GM12878 (cell line): ENCODE measurements around the gene ROBO1. TPM values are rescaled to one million over a fixed set of nuclear protein-coding genes. Genes with fewer than 3 reads are reported as not detected.

ENCODE experiments used
- ATAC-seq: fragments of 200-7000 bp; cut with Tn5 transposase; 3 replicates; pipeline ENCODE4 v1.9.1; 2020; ENCODE audit warnings: mild to moderate bottlenecking, moderate library complexity
- BruUV-seq: library from RNA; stranded (reverse); fragments of 400-500 nt; replicated peaks from 2 replicates; lab custom pipeline; 2021; lab: Mats Ljungman, UMichigan
- CTCF ChIA-PET: fragments of 300-600 bp; sonication (Branson Sonifier 250); formaldehyde crosslinking; extraction: SDS; loops from one replicate; lab custom pipeline; 2021; ENCODE audit warnings: inconsistent platforms; lab: Yijun Ruan, JAX
- POLR2A ChIA-PET: fragments of 350-600 bp; formaldehyde crosslinking; extraction: SDS; loops from one replicate; lab custom pipeline; 2021; ENCODE audit warnings: inconsistent platforms; lab: Charles Lee
- RAD21 ChIA-PET: fragments of 300-600 bp; sonication (Branson Sonifier 250); formaldehyde crosslinking; loops from one replicate; lab custom pipeline; 2023; ENCODE audit warnings: antibody characterized with exemption; ENCODE audit not compliant: unreplicated experiment; lab: Charles Lee
- SMC1A ChIA-PET: fragments of 300-600 bp; sonication (Branson Sonifier 250); formaldehyde crosslinking; loops from one replicate; lab custom pipeline; 2023; ENCODE audit not compliant: unreplicated experiment, uncharacterized antibody; lab: Charles Lee
- DNase-seq: peaks from one replicate; pipeline ENCODE4 v3.0.0-alpha.2; 2011; ENCODE audit warnings: low read depth, low spot score
- FAIRE-seq: peaks from 3 replicates; lab custom pipeline; 2011; peaks lifted over from hg19 to GRCh38; lab: Jason Lieb, UNC
- H2AFZ ChIP-seq: 2 replicates; pipeline ENCODE4 v1.6.0; 2011; ENCODE audit warnings: low read depth, low read length, control low read depth; ENCODE audit not compliant: control insufficient read depth
- H3K27ac ChIP-seq: 2 replicates; pipeline ENCODE4 v1.5.1; 2011; ENCODE audit warnings: control low read depth; ENCODE audit not compliant: control insufficient read depth, insufficient read depth
- H3K27me3 ChIP-seq, 2 experiments: replicated peaks in 1 of 2; 2 replicates each; pipeline versions ENCODE4 v1.6.0 to v1.6.1; 2011; ENCODE audit warnings: low read length in 1 of 2; ENCODE audit not compliant: control insufficient read depth in 2 of 2, insufficient read depth in 2 of 2
- H3K36me3 ChIP-seq, 2 experiments: 2 replicates each; pipeline ENCODE4 v1.5.1; 2011; ENCODE audit warnings: low read length in 1 of 2; ENCODE audit not compliant: control insufficient read depth in 2 of 2, insufficient read depth in 2 of 2
- H3K4me1 ChIP-seq: 2 replicates; pipeline ENCODE4 v1.6.1; 2011; ENCODE audit warnings: mild to moderate bottlenecking, low read length, moderate library complexity, mixed read lengths; ENCODE audit not compliant: control insufficient read depth, insufficient read depth
- H3K4me2 ChIP-seq: 2 replicates; pipeline ENCODE4 v1.6.0; 2011; ENCODE audit warnings: control low read depth; ENCODE audit not compliant: control insufficient read depth, insufficient read depth
- H3K4me3 ChIP-seq: fragments of 200-600 bp; sonication (generic); 2 replicates; pipeline ENCODE4 v1.5.1; 2016
- H3K79me2 ChIP-seq: 2 replicates; pipeline ENCODE4 v1.6.0; 2011; ENCODE audit warnings: low read length; ENCODE audit not compliant: control insufficient read depth, insufficient read depth
- H3K9ac ChIP-seq: 2 replicates; pipeline ENCODE4 v1.8.0; 2011; ENCODE audit warnings: low read length, control low read depth, mixed read lengths; ENCODE audit not compliant: control insufficient read depth, insufficient read depth
- H3K9me3 ChIP-seq: replicated peaks from 3 replicates; pipeline ENCODE4 v1.5.1; 2011; ENCODE audit warnings: mild to moderate bottlenecking, low read length; ENCODE audit not compliant: control insufficient read depth, insufficient read depth
- H4K20me1 ChIP-seq: 2 replicates; pipeline ENCODE4 v1.6.0; 2011; ENCODE audit not compliant: control insufficient read depth, insufficient read depth
- BCL11A ChIP-seq: IDR thresholded peaks from 2 replicates; pipeline ENCODE4 v1.6.1; 2011; ENCODE audit warnings: low read depth, low read length
- MTA3 ChIP-seq: IDR thresholded peaks from 2 replicates; pipeline ENCODE4 v1.6.1; 2012; ENCODE audit warnings: low read length, inconsistent platforms, borderline replicate concordance
- NBN ChIP-seq: fragments of 450-650 bp; IDR thresholded peaks from 2 replicates; pipeline ENCODE4 v1.6.1; 2016
- NR2C1 ChIP-seq: fragments of 450-650 bp; IDR thresholded peaks from 2 replicates; pipeline ENCODE4 v1.6.1; 2017; ENCODE audit warnings: antibody characterized with exemption, mild to moderate bottlenecking, moderate library complexity
- RFX5 ChIP-seq: IDR thresholded peaks from 2 replicates; pipeline ENCODE4 v1.6.1; 2011; ENCODE audit warnings: low read depth, low read length, improper control_type of control experiment
- SMARCA5 ChIP-seq: fragments of 450-650 bp; IDR thresholded peaks from 2 replicates; pipeline ENCODE4 v1.6.1; 2017; ENCODE audit warnings: mild to moderate bottlenecking
- WGBS: methylation state at CpG from one replicate; pipeline ENCODE4 v1.1.6; 2016; ENCODE audit warnings: low lambda C conversion rate; ENCODE audit not compliant: insufficient replicate concordance, insufficient coverage; ENCODE audit errors: missing lambda C conversion rate; 5-methylcytosine and 5-hydroxymethylcytosine counted together
- in situ Hi-C: fragments of 300-500 bp; cut with MboI; formaldehyde crosslinking; loops from 9 replicates; pipeline ENCODE4 v1.14.3; 2018; ENCODE audit warnings: mixed read lengths
- intact Hi-C: fragments of 100-400 bp; cut with micrococcal nuclease; formaldehyde crosslinking; loops from one replicate; pipeline ENCODE4 v1.14.2; 2022; ENCODE audit not compliant: unreplicated experiment
- polyA plus RNA-seq, 11 experiments: library from polyadenylated mRNA; depleted of rRNA in 4 of 11; unstranded in 6 of 11; stranded (reverse) in 5 of 11; fragments of >200 nt; fragmentation: Nextera tagmentation in 4 of 11; fragmentation: Illumina TruSeq in 1 of 11; extraction: Ambion mirVana in 4 of 11; extraction: Trizol in 1 of 11; gene quantifications; 1 replicate in 1 of 11; 2 replicates in 10 of 11; pipeline versions ENCODE4 v1.2.1 to v1.2.3, GENCODE V29; 2011 to 2016; ENCODE audit warnings: inconsistent platforms in 2 of 11, missing spikeins in 2 of 11, low read depth in 1 of 11
- total RNA-seq, 4 experiments: library from RNA; depleted of rRNA in 3 of 4; stranded (reverse); fragments of >200 nt in 3 of 4; fragmentation: Illumina TruSeq in 1 of 4; extraction: Trizol in 1 of 4; gene quantifications; 2 replicates each; pipeline versions ENCODE4 v1.2.1 to v1.2.3, GENCODE V29; 2013 to 2021
- TF ChIP-seq, protein P1 (sequence below): fragments of 450-650 bp; IDR thresholded peaks from 2 replicates; pipeline ENCODE4 v1.6.1; 2017; ENCODE audit warnings: borderline replicate concordance
- TF ChIP-seq, protein P2 (sequence below): IDR thresholded peaks from 2 replicates; pipeline ENCODE4 v1.6.1; 2011; ENCODE audit warnings: low read depth, low read length, improper control_type of control experiment, borderline replicate concordance
- TF ChIP-seq, protein P3 (sequence below): fragments of 450-650 bp; IDR thresholded peaks from 2 replicates; pipeline ENCODE4 v1.6.1; 2017; ENCODE audit warnings: low read depth, mild to moderate bottlenecking, moderate library complexity
- TF ChIP-seq, protein P4 (sequence below): fragments of 450-650 bp; IDR thresholded peaks from 2 replicates; pipeline ENCODE4 v1.6.1; 2016; ENCODE audit warnings: mild to moderate bottlenecking, moderate library complexity, borderline replicate concordance

Gene ROBO1
- total and polyA plus RNA-seq, 10 of the 15 experiments (the other 5 are each of a cell fraction or from before 2014, with no cell fraction given) = 0.29 to 46.5 (median 1.2) TPM

DNA sequence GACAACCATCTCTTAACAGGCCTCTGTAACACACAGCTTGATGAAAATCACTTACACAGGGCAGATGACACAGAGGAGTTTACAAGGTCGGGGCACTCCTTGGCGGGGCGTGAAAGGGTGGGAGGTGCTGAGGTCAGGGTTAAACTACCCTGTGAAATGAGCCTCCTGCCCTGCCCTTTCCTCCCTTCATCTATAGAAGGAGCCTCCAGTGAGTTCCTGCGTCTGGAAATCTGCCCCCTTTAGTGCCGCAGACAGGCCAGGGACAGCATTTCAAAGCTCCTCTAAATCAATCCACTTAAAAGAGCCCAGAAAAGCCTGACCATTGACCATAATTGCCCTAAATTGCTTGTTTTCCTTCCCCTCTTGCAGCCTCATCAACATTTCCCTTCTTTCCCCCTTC, 1.9 kb downstream of the ROBO1 start:
- Histone ChIP-seq H2AFZ (no peak overlapping the region), H3K9ac (no peak overlapping the region), H3K27ac (no peak overlapping the region), H3K9me3 (no peaks in the 10 kb centered on the region), H3K27me3 (peaks cover 0 to 3% of the 10 kb centered on the region in 2 experiments; a peak in 2 of 4 replicates), H3K4me2 (no peak overlapping the region), H3K4me1 (no peaks in the 10 kb centered on the region), H3K36me3 (no peaks in the 10 kb centered on the region), H3K79me2 (no peaks in the 10 kb centered on the region), H3K4me3 (no peak overlapping the region), H4K20me1 (no peaks in the 10 kb centered on the region)
- ATAC-seq = no peak
- intact Hi-C loops = no loop called here
- ChIA-PET POLR2A (no interaction called here), SMC1A (no interaction called here), RAD21 (no interaction called here), CTCF (interaction anchor here (0.7 kb wide), 1 partner anchor 176 kb away, joined by 3 read pairs; no protein-coding TSS in a partner anchor)
- DNase-seq = no peak
- WGBS = 22% methylated on average over 5 of the region's 5 CpGs
- TF ChIP-seq, protein P1, sequence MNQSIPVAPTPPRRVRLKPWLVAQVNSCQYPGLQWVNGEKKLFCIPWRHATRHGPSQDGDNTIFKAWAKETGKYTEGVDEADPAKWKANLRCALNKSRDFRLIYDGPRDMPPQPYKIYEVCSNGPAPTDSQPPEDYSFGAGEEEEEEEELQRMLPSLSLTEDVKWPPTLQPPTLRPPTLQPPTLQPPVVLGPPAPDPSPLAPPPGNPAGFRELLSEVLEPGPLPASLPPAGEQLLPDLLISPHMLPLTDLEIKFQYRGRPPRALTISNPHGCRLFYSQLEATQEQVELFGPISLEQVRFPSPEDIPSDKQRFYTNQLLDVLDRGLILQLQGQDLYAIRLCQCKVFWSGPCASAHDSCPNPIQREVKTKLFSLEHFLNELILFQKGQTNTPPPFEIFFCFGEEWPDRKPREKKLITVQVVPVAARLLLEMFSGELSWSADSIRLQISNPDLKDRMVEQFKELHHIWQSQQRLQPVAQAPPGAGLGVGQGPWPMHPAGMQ = no peak
- TF ChIP-seq NBN (no peak), BCL11A (no peak), NR2C1 (no peak), SMARCA5 (no peak), MTA3 (no peak), RFX5 (no peak)
- TF ChIP-seq, protein P2, sequence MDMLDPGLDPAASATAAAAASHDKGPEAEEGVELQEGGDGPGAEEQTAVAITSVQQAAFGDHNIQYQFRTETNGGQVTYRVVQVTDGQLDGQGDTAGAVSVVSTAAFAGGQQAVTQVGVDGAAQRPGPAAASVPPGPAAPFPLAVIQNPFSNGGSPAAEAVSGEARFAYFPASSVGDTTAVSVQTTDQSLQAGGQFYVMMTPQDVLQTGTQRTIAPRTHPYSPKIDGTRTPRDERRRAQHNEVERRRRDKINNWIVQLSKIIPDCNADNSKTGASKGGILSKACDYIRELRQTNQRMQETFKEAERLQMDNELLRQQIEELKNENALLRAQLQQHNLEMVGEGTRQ = no peak
- TF ChIP-seq, protein P3, sequence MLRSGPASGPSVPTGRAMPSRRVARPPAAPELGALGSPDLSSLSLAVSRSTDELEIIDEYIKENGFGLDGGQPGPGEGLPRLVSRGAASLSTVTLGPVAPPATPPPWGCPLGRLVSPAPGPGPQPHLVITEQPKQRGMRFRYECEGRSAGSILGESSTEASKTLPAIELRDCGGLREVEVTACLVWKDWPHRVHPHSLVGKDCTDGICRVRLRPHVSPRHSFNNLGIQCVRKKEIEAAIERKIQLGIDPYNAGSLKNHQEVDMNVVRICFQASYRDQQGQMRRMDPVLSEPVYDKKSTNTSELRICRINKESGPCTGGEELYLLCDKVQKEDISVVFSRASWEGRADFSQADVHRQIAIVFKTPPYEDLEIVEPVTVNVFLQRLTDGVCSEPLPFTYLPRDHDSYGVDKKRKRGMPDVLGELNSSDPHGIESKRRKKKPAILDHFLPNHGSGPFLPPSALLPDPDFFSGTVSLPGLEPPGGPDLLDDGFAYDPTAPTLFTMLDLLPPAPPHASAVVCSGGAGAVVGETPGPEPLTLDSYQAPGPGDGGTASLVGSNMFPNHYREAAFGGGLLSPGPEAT = no peak
- TF ChIP-seq, protein P4, sequence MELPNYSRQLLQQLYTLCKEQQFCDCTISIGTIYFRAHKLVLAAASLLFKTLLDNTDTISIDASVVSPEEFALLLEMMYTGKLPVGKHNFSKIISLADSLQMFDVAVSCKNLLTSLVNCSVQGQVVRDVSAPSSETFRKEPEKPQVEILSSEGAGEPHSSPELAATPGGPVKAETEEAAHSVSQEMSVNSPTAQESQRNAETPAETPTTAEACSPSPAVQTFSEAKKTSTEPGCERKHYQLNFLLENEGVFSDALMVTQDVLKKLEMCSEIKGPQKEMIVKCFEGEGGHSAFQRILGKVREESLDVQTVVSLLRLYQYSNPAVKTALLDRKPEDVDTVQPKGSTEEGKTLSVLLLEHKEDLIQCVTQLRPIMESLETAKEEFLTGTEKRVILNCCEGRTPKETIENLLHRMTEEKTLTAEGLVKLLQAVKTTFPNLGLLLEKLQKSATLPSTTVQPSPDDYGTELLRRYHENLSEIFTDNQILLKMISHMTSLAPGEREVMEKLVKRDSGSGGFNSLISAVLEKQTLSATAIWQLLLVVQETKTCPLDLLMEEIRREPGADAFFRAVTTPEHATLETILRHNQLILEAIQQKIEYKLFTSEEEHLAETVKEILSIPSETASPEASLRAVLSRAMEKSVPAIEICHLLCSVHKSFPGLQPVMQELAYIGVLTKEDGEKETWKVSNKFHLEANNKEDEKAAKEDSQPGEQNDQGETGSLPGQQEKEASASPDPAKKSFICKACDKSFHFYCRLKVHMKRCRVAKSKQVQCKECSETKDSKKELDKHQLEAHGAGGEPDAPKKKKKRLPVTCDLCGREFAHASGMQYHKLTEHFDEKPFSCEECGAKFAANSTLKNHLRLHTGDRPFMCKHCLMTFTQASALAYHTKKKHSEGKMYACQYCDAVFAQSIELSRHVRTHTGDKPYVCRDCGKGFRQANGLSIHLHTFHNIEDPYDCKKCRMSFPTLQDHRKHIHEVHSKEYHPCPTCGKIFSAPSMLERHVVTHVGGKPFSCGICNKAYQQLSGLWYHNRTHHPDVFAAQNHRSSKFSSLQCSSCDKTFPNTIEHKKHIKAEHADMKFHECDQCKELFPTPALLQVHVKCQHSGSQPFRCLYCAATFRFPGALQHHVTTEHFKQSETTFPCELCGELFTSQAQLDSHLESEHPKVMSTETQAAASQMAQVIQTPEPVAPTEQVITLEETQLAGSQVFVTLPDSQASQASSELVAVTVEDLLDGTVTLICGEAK = no peak
- no TSS peak for BruUV-seq
- no peak for FAIRE-seq
- in situ Hi-C loops = no loop called here
